ENCODE measurements around the gene VPS39. TPM values are rescaled to one million over a fixed set of nuclear protein-coding genes. Genes with fewer than 3 reads are reported as not detected.
A peak's percentile ranks its signal among the peaks of the same experiment; 100 is the strongest.

The VPS39 gene
- total and polyA plus RNA-seq, 7 experiments from 2014 or later, result 31.8 to 115 (median 90.4) TPM

- no peaks in the 10 kb centered on the region for H3K27me3 Mint-ChIP-seq
- Histone ChIP-seq H3K4me3 (ENCODE audit: low read length) (no peak overlapping the region), H3K27me3 (ENCODE audit: control insufficient read depth in 2 of 2, insufficient read depth in 2 of 2, low read length in 2 of 2) (no peaks in the 10 kb centered on the region), H3K27ac (ENCODE audit: low read depth, low read length) (no peak overlapping the region), H3K9me3 (ENCODE audit: control insufficient read depth in 2 of 3, low read length in 3 of 3) (no peaks in the 10 kb centered on the region), H3K36me3 (ENCODE audit: control insufficient read depth in 2 of 3, insufficient read depth in 3 of 3, low read length in 3 of 3) (peaks cover 16 to 54% (median 22%) of the 10 kb centered on the region in 3 experiments), H3K4me1 (ENCODE audit: control insufficient read depth in 2 of 2, insufficient read depth in 2 of 2, low read length in 2 of 2) (no peaks in the 10 kb centered on the region)
- ATAC-seq (no peak), DNase-seq (no peak)
- intact Hi-C loops (cut with micrococcal nuclease), result no loop called here
- H3K36me3 Mint-ChIP-seq, result peaks cover 7 to 39% (median 16%) of the 10 kb centered on the region in 5 donors
- H3K4me3 Mint-ChIP-seq, result no peak overlapping the region
- ChIA-PET POLR2A (no interaction called here), CTCF (no interaction called here)
- H3K4me1 Mint-ChIP-seq, result peaks cover 0 to 4% (median 0%) of the 10 kb centered on the region in 7 donors
- no peaks in the 10 kb centered on the region for H3K9me3 Mint-ChIP-seq
- H3K27ac Mint-ChIP-seq, result peak overlapping the region in 1 of 9 donors; percentile 8
These were observed 49.2 kb downstream of the VPS39 start for GRCh38 chr15:42158941-42159340.

DNA sequence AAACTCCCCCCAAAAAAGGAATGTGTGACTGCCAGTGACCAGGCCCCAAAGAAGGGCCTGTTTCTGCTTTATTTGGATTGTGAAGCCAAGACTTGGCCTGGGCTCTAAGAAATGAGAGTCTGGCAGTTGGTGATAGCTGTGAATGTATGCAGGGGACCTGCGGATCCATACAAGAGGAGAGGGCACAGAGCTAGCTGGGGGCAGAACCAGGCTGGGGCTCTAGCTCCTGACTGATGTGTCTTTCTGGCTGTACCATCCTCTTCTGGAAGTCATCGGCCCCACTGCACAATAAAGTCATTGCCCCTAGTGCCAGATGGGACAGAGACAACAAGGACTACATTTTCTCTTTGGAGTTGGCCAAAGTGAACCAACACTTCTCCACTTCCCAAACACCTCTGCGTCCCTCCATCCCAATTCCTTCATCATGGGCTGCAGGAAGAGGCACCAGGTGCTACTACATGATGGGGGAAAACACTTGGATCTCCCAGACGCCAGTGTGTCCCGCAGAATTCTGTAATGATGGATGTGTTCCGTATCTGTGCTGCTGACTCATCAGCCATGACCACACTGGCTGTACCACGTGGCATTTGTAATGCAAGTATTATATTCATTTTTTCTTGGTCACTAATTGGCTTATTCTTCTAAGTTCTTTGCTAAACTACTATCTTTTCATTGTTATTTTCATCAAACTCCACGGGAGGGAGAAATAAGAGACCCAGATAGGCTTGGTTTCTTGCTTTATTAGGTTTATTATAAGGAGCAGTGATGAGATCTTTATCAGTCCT lies 49.9 kb downstream of the VPS39 start:
- DNase-seq (no peak), ATAC-seq (peak; percentile 60)
- no peaks in the 10 kb centered on the region for H3K9me3 ChIP-seq (ENCODE audit: control insufficient read depth in 2 of 3, low read length in 3 of 3)

GRCh38 chr15:42157381-42157780 lies 50.7 kb downstream of the VPS39 start:
- POLR2A ChIA-PET, result no interaction called here
- H3K36me3 Mint-ChIP-seq, result peaks cover 0 to 26% (median 5%) of the 10 kb centered on the region in 5 donors
- Histone ChIP-seq H3K27me3 (ENCODE audit: control insufficient read depth in 2 of 2, insufficient read depth in 2 of 2, low read length in 2 of 2) (no peaks in the 10 kb centered on the region), H3K4me1 (ENCODE audit: control insufficient read depth in 2 of 2, insufficient read depth in 2 of 2, low read length in 2 of 2) (no peaks in the 10 kb centered on the region), H3K27ac (ENCODE audit: low read depth, low read length) (no peak overlapping the region), H3K4me3 (ENCODE audit: low read length) (no peak overlapping the region), H3K9me3 (ENCODE audit: control insufficient read depth in 2 of 3, low read length in 3 of 3) (no peaks in the 10 kb centered on the region), H3K36me3 (ENCODE audit: control insufficient read depth in 2 of 3, insufficient read depth in 3 of 3, low read length in 3 of 3) (peaks cover 4 to 39% (median 16%) of the 10 kb centered on the region in 3 experiments)
- peak overlapping the region in 2 of 9 donors; percentile 14 to 34 for H3K27ac Mint-ChIP-seq
- intact Hi-C loops (cut with micrococcal nuclease), result no loop called here
- DNase-seq (no peak), ATAC-seq (no peak)
- peaks cover 0 to 4% (median 0%) of the 10 kb centered on the region in 7 donors for H3K4me1 Mint-ChIP-seq
- CTCF ChIA-PET, result no interaction called here
- H3K9me3 Mint-ChIP-seq, result no peaks in the 10 kb centered on the region
- no peak overlapping the region for H3K4me3 Mint-ChIP-seq
- H3K27me3 Mint-ChIP-seq, result no peaks in the 10 kb centered on the region

More for the DNA sequence above, 49.9 kb downstream of the VPS39 start:
- H3K9me3 Mint-ChIP-seq, result no peaks in the 10 kb centered on the region
- Histone ChIP-seq H3K4me3 (ENCODE audit: low read length) (no peak overlapping the region), H3K27ac (ENCODE audit: low read depth, low read length) (no peak overlapping the region), H3K4me1 (ENCODE audit: control insufficient read depth in 2 of 2, insufficient read depth in 2 of 2, low read length in 2 of 2) (no peaks in the 10 kb centered on the region), H3K27me3 (ENCODE audit: control insufficient read depth in 2 of 2, insufficient read depth in 2 of 2, low read length in 2 of 2) (no peaks in the 10 kb centered on the region), H3K36me3 (ENCODE audit: control insufficient read depth in 2 of 3, insufficient read depth in 3 of 3, low read length in 3 of 3) (peaks cover 9 to 47% (median 16%) of the 10 kb centered on the region in 3 experiments)
- peaks cover 4 to 33% (median 8%) of the 10 kb centered on the region in 5 donors for H3K36me3 Mint-ChIP-seq
- CTCF ChIA-PET, result no interaction called here
- POLR2A ChIA-PET, result no interaction called here
- peaks cover 0 to 4% (median 0%) of the 10 kb centered on the region in 7 donors for H3K4me1 Mint-ChIP-seq
- peak overlapping the region in 2 of 9 donors; percentile 8 to 11 for H3K27ac Mint-ChIP-seq
- H3K4me3 Mint-ChIP-seq, result no peak overlapping the region
- no peaks in the 10 kb centered on the region for H3K27me3 Mint-ChIP-seq
- intact Hi-C loops (cut with micrococcal nuclease), result no loop called here

DNA sequence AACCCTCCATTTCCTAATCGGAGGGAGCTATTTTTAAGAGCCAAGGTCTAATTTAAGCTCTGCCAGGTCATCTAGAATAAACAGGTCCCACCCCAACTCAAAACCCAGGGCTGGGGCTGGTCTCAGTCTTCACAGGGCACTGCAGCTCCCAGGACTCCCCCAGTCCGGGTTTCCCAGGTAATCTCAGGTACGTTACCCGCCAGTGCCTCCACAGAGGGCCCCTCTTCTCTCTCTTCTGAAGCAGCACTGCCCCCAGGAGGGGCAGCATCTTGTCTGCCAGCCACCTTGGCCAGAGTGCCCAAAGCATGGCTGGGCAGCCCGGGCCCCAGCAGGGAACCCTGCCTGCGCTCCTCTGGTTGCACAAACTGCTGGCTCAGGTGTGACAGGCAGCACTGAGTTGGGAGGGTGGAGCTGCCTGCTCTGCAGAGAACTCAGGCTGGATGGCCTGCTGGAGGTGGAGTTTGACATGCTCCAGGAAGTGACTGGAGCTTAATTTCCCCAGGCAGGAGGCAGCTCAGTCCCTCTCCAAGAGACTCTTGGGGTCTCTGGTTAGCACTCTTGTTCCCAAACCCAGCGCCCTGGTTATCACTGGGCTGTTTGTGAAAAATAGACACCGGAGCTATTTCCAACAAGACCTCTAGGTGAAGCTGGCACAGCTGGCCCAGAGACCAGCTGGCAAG lies 51.7 kb downstream of the VPS39 start, which contains the start of gene PLA2G4F:
Gene PLA2G4F, minus strand, starts transcription at position 394 of the 680 bp plus-strand sequence. Its CDS starts 87 bp downstream, at position 307.
- CTCF ChIA-PET, result interaction anchor here (0.6 kb wide), 1 partner anchor 912 kb away, joined by 5 read pairs; no protein-coding TSS in a partner anchor
- peaks cover 0 to 4% (median 0%) of the 10 kb centered on the region in 7 donors for H3K4me1 Mint-ChIP-seq
- H3K27ac Mint-ChIP-seq, result peak within 1 kb of the TSS in 1 of 9 donors; percentile 14

GRCh38 chr15:42155546-42156242 lies 52.4 kb downstream of the VPS39 start:
- CTCF ChIA-PET, result interaction anchor here (0.6 kb wide), 1 partner anchor 913 kb away, joined by 5 read pairs; no protein-coding TSS in a partner anchor

More for the DNA sequence above, 51.7 kb downstream of the VPS39 start, which contains the start of gene PLA2G4F:
- Histone ChIP-seq H3K4me1 (ENCODE audit: control insufficient read depth in 2 of 2, insufficient read depth in 2 of 2, low read length in 2 of 2) (no peaks in the 10 kb centered on the region), H3K9me3 (ENCODE audit: control insufficient read depth in 2 of 3, low read length in 3 of 3) (no peaks in the 10 kb centered on the region), H3K27me3 (ENCODE audit: control insufficient read depth in 2 of 2, insufficient read depth in 2 of 2, low read length in 2 of 2) (no peaks in the 10 kb centered on the region), H3K4me3 (ENCODE audit: low read length) (no peak within 1 kb of the TSS), H3K36me3 (ENCODE audit: control insufficient read depth in 2 of 3, insufficient read depth in 3 of 3, low read length in 3 of 3) (peaks cover 3 to 29% (median 6%) of the 10 kb centered on the region in 3 experiments), H3K27ac (ENCODE audit: low read depth, low read length) (no peak within 1 kb of the TSS)
- H3K36me3 Mint-ChIP-seq, result peaks cover 0 to 16% (median 2%) of the 10 kb centered on the region in 5 donors
- POLR2A ChIA-PET, result no interaction called here
- no peaks in the 10 kb centered on the region for H3K9me3 Mint-ChIP-seq
- H3K4me3 Mint-ChIP-seq, result no peak within 1 kb of the TSS
- ATAC-seq, result no peak
- no peak for DNase-seq
- intact Hi-C loops (cut with micrococcal nuclease), result no loop called here
- no peaks in the 10 kb centered on the region for H3K27me3 Mint-ChIP-seq

GRCh38 chr15:42154956-42155355 lies 53.1 kb downstream of the VPS39 start:
- Histone ChIP-seq H3K4me3 (ENCODE audit: low read length) (no peak overlapping the region), H3K27me3 (ENCODE audit: control insufficient read depth in 2 of 2, insufficient read depth in 2 of 2, low read length in 2 of 2) (no peaks in the 10 kb centered on the region), H3K36me3 (ENCODE audit: control insufficient read depth in 2 of 3, insufficient read depth in 3 of 3, low read length in 3 of 3) (peaks cover 0 to 15% (median 0%) of the 10 kb centered on the region in 3 experiments), H3K27ac (ENCODE audit: low read depth, low read length) (no peak overlapping the region), H3K4me1 (ENCODE audit: control insufficient read depth in 2 of 2, insufficient read depth in 2 of 2, low read length in 2 of 2) (no peaks in the 10 kb centered on the region), H3K9me3 (ENCODE audit: control insufficient read depth in 2 of 3, low read length in 3 of 3) (no peaks in the 10 kb centered on the region)
- ATAC-seq, result no peak
- intact Hi-C loops (cut with micrococcal nuclease), result no loop called here
- H3K27ac Mint-ChIP-seq, result peak overlapping the region in 1 of 9 donors; percentile 0
- POLR2A ChIA-PET, result no interaction called here
- no peaks in the 10 kb centered on the region for H3K9me3 Mint-ChIP-seq
- H3K27me3 Mint-ChIP-seq, result no peaks in the 10 kb centered on the region
- H3K4me3 Mint-ChIP-seq, result no peak overlapping the region
- CTCF ChIA-PET, result no interaction called here
- peaks cover 0 to 11% (median 2%) of the 10 kb centered on the region in 5 donors for H3K36me3 Mint-ChIP-seq
- peaks cover 0 to 4% (median 0%) of the 10 kb centered on the region in 7 donors for H3K4me1 Mint-ChIP-seq
- no peak for DNase-seq

More at GRCh38 chr15:42155546-42156242, 52.4 kb downstream of the VPS39 start:
- H3K27me3 ChIP-seq (ENCODE audit: control insufficient read depth in 2 of 2, insufficient read depth in 2 of 2, low read length in 2 of 2), result no peaks in the 10 kb centered on the region
- H3K36me3 Mint-ChIP-seq, result peaks cover 0 to 13% (median 2%) of the 10 kb centered on the region in 5 donors
- H3K4me3 Mint-ChIP-seq, result no peak overlapping the region
- H3K4me3 ChIP-seq (ENCODE audit: low read length), result no peak overlapping the region
- ATAC-seq (no peak), DNase-seq (no peak)
- no peak overlapping the region for H3K27ac ChIP-seq (ENCODE audit: low read depth, low read length)
- H3K27me3 Mint-ChIP-seq, result no peaks in the 10 kb centered on the region
- intact Hi-C loops (cut with micrococcal nuclease), result no loop called here
- POLR2A ChIA-PET, result no interaction called here
- H3K4me1 Mint-ChIP-seq, result peaks cover 0 to 4% (median 0%) of the 10 kb centered on the region in 7 donors
- H3K36me3 ChIP-seq (ENCODE audit: control insufficient read depth in 2 of 3, insufficient read depth in 3 of 3, low read length in 3 of 3), result peaks cover 0 to 22% (median 0%) of the 10 kb centered on the region in 3 experiments
- H3K9me3 ChIP-seq (ENCODE audit: control insufficient read depth in 2 of 3, low read length in 3 of 3), result no peaks in the 10 kb centered on the region
- no peak overlapping the region for H3K27ac Mint-ChIP-seq
- no peaks in the 10 kb centered on the region for H3K4me1 ChIP-seq (ENCODE audit: control insufficient read depth in 2 of 2, insufficient read depth in 2 of 2, low read length in 2 of 2)
- H3K9me3 Mint-ChIP-seq, result no peaks in the 10 kb centered on the region

Measured in naive thymus-derived CD4-positive, alpha-beta T cell (primary cell).